ENCODE data around the gene FARS2. TPM values are rescaled to one million over a fixed set of nuclear protein-coding genes. Genes with fewer than 3 reads are reported as not detected.
A peak's percentile ranks its signal among the peaks of the same experiment; 100 is the strongest.

FARS2 gene
- total and polyA plus RNA-seq, 12 donors, result 7.6 to 22.4 (median 20.8) TPM

GRCh38 chr6:5506149-5506548 is 244.8 kb downstream of the FARS2 start:
- Histone ChIP-seq H3K4me3 (no peak overlapping the region), H3K4me1 (peaks cover 0 to 10% (median 1%) of the 10 kb centered on the region in 9 donors), H3K9me3 (no peaks in the 10 kb centered on the region), H3K36me3 (no peaks in the 10 kb centered on the region), H3K27ac (no peak overlapping the region), H3K27me3 (no peaks in the 10 kb centered on the region)
- ATAC-seq, result no peak
- 91 to 93% methylated on average over 4 of the region's 4 CpGs for WGBS, 2 donors
- TF ChIP-seq CTCF (IDR thresholded peaks at IDR 0.05), result no peak
- intact Hi-C loops (cut with DNase I), result loop anchor here in 3 of 10 donors (10.0 kb wide), 2 partner anchors 119 to 259 kb away; no protein-coding TSS in a partner anchor
- DNase-seq, result no peak

GRCh38 chr6:5506597-5506996 is 245.3 kb downstream of the FARS2 start:
- 80 to 91% methylated on average over 4 of the region's 4 CpGs for WGBS, 2 donors
- intact Hi-C loops (cut with DNase I), result loop anchor here in 3 of 10 donors (10.0 kb wide), 2 partner anchors 118 to 258 kb away; no protein-coding TSS in a partner anchor
- no peak for ATAC-seq
- Histone ChIP-seq H3K4me3 (no peak overlapping the region), H3K9me3 (no peaks in the 10 kb centered on the region), H3K27me3 (no peaks in the 10 kb centered on the region), H3K27ac (no peak overlapping the region), H3K36me3 (no peaks in the 10 kb centered on the region), H3K4me1 (peaks cover 0 to 6% (median 0%) of the 10 kb centered on the region in 9 donors)
- TF ChIP-seq CTCF (IDR thresholded peaks at IDR 0.05), result no peak
- DNase-seq, result no peak

DNA sequence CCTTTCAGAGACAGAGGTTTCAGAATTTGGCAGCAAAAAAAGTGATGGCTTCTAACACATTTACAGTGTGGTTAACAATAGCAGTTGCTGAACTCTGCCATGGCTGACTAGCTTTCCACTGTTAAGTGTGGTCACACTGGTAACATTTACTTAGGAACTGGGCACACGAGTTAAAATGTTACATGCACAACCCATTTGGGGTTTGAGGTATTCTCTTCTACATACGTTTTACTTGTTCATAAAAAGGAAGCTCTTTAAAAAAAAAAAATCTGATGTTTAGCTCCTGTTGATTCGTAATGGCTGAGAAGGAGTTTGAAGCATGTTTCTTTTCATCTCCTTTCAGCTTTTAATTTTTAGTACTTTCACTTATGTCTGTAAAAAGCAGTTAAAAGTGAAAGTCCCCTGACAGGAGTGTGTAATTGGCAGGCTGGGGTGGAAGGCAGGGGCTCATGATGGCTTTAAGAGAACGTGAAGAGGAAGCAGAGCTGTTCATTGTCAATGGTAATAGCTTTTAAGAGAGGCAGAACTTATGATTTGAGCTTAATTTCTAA is 245.9 kb downstream of the FARS2 start:
- no peaks in the 10 kb centered on the region for H3K9me3 ChIP-seq
- no peak overlapping the region for H3K27ac ChIP-seq
- 75 to 81% methylated on average over 4 of the region's 4 CpGs for WGBS, 2 donors
- TF ChIP-seq CTCF (IDR thresholded peaks at IDR 0.05), result no peak
- no peak overlapping the region for H3K4me3 ChIP-seq
- H3K4me1 ChIP-seq, result peaks cover 0 to 8% (median 0%) of the 10 kb centered on the region in 9 donors
- no peaks in the 10 kb centered on the region for H3K27me3 ChIP-seq
- no peaks in the 10 kb centered on the region for H3K36me3 ChIP-seq
- DNase-seq (no peak), ATAC-seq (no peak)
- intact Hi-C loops (cut with DNase I), result loop anchor here in 3 of 10 donors (10.0 kb wide), 2 partner anchors 118 to 258 kb away; no protein-coding TSS in a partner anchor

GRCh38 chr6:5509106-5509505 is 247.8 kb downstream of the FARS2 start:
- Histone ChIP-seq H3K36me3 (no peaks in the 10 kb centered on the region), H3K4me3 (no peak overlapping the region), H3K27ac (peak overlapping the region in 3 of 10 donors; percentile 10 to 67 (median 66)), H3K9me3 (no peaks in the 10 kb centered on the region), H3K4me1 (peaks cover 0 to 8% (median 0%) of the 10 kb centered on the region in 9 donors), H3K27me3 (no peaks in the 10 kb centered on the region)
- intact Hi-C loops (cut with DNase I), result loop anchor here in 3 of 10 donors (10.0 kb wide), 2 partner anchors 116 to 256 kb away; no protein-coding TSS in a partner anchor
- WGBS, 2 donors, result 55 to 69% methylated on average over 8 of the region's 8 CpGs
- ATAC-seq (peak in 6 of 8 donors; percentile 42 to 93 (median 90)), DNase-seq (peak in 1 of 2 donors; percentile 48)
- TF ChIP-seq CTCF (IDR thresholded peaks at IDR 0.05), result no peak

Data from heart right ventricle (tissue), 16 donors.